Stimulated activated CD4-positive, alpha-beta T cell treated with anti-CD3 and anti-CD28 coated beads, Interleukin-4, amount 100 ng/mL, for 24 hours (primary cell): ENCODE data around the gene TUBB2A.
"Not testable (repeated sequence)": the region's sequence is repeated elsewhere in the genome, so short reads cannot be mapped to it uniquely, and the experiment has no call there.

Experiments used
- DNase-seq: peaks from one replicate; pipeline ENCODE4 v3.0.0-alpha.2; 2020

Gene TUBB2A

DNA sequence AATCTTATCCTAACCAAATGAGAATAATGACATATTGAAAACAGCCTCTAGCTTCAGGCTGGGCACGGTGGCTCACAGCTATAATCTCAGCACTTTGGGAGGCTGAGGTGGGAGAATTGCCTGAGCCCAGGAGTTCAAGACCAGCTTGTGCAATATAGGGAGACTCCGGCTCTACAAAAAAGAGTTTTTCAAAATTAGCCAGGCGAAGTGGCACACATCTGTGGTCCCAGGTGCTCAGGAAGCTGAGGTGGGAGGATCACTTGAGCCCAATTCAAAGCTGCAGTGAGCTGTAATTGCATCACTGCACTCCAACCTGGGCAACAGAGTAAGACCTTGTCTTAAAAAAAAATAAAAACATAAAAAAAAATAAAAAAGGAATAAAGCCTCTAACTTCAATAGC is 4.7 kb downstream of the TUBB2A start:
- no peak for DNase-seq

DNA sequence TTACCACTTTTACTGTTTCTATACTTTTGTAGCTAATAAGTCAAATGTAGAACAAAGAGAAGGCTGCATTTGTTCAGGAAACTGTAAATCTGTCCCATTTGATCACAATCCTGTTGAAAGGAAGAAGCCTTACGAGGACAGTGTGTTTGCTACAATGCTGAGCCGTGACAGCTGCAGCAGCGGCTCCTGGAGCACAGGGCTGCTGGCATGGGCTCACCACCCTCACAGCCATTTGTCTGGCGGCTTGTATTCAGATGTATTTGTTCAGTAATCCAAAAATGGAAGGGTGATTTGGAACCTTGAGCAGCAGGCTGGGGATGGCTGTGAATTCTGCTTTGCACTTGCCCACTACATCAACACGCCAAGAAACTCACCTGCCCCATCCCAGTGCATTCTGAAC is 5.7 kb downstream of the TUBB2A start:
- DNase-seq: no peak

DNA sequence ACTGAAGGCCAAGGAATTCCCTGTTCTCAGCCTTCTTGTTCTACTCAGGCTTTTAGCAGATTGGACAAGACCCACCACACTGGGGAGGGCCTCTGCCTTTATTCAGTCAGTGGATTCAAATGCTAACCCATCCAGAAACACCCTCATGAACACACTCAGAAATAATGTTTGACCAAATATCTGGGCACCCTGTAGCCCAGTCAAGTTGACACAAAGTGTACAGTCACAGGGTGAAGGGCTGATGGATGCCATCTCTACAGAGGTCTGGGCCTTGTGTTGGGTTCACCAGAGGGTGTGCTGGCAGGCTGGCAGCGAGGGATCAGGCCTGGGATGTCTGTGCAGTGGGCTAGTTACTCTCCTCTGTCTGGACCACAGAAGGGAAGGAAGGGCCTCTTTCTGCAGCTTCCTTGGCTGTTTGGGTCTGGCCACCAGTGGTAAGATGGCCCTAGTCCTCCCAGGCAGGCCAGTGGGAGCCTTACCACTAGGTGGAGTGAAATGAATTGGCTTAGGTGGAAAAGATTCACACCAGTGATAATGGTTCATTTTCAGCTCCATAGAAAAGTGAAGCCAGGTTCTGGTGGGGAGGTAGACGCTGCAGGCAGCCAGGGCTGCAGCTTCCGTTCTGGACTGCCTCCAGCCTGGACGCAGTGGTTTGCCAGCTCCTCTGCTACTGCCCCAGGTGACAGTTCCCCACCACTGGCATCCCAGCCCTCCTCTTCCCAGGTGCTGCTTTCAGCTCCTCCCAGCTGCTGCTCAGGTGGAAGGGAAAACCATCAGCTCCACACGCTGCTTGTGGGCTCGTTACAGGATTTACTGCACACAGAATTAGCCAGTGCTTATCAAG is 9.2 kb downstream of the TUBB2A start:
- DNase-seq: no peak

DNA sequence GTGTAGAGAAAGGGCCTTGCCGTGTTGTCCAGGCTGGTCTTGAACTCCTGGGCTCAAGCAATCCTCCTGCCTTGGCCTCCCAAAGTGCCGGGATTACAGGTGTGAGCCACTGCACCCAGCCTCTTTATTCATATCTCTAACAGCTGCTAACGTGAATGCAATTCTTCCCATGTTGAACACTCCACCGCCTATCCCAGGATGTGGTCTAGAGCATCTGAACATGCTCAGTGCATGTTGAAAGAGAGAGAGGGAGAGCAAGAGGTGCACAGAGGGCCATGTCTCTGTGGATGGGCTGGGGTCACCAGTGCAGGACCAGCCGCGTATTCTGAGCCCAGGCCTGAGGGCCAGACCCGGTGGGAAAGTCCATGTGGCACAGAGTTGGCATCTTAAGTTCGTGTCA is 12.8 kb downstream of the TUBB2A start:
- no peak for DNase-seq

DNA sequence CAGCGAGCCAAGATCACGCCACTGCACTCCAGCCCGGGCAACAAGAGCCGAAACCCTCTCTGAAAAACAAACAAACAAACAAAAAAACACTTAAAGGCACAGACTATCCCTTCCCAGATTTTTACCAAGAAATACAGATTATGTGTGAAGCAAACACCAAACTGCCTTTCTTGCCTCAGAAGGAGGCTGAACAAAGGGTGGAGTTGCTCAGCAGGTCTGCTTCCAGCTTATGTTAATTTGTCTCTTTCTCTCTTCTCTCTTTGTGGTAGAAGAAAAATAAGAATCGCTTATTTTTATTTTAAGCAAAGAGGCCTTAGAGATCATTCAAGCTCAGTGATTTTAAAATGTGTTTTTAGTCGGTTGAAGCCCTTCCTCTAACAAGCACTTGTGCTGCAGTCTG is 14.2 kb downstream of the TUBB2A start:
- no peak for DNase-seq

DNA sequence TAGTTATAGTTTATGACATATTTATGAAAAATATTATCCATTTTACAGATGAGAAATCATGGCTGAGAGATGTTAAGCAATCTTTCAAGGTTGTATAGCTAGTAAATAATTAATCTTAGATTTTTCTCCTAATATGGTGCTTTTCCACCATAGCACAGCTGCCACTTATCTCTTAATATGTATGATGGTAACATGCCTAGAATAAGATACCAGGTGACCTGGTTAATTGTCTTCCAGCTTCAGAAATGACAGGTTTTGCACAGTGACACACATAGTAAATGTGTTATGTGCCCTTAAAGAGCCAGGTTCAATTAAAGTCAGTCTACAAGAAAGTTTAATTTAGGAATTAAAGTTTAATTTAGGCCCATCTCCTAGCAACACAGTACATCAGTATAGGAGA is 14.8 kb downstream of the TUBB2A start:
- no peak for DNase-seq

DNA sequence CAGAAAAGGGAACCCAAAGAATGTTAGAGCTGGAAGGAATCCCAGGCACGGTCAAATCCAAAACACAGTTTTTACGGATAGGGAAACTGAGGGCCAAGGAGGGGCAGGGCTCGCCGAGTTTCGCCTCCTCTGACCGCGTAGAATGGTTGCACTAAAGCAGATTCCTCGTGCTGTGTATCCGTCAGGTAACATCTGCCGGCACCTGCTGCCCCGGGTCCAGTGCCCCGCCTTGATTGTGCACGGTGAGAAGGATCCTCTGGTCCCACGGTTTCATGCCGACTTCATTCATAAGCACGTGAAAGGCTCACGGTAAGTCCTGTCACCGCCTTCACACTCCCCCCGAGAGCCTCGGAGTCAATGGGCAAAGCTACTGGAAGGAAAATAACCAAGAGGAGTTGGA is 17.1 kb downstream of the TUBB2A start:
- DNase-seq: no peak

DNA sequence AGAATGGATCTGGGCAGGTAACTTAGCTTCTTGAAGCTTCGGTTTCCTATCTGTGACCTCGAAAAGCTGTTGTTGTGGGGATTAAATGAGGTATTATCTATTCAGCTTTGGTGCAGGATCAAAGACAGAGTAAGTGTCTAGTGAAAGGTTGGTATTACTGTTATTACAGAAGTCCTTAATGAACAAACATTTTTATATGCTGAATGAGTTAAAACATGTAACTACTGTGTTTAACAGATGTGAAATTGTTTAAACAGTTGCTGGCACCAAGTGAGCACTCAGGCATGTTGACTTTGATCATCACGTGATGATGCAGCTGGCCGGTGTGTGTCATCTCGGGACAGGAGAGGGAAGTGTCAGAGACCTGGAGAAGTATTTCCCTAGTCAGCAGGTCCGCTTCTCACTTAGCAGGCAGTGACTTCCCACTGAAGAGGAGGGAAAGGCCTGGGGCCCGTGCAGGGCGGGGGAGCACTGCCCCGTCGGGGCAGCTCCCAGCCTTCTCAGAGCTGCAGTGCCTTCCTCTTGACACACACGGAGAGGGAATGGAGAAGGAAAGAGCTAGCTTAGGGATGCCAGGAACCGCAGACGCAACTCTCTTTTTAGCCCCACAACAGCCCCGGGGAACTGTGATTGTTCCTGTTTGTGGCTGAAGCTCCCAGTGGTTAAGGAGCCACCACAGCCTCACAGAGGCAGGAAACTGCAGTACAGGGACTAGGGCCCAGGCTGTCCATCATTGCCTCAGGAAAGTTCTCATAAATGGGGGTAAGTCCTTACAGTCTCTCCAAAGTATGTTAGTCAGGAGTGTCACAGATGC is 18.0 kb downstream of the TUBB2A start:
- DNase-seq: no peak

DNA sequence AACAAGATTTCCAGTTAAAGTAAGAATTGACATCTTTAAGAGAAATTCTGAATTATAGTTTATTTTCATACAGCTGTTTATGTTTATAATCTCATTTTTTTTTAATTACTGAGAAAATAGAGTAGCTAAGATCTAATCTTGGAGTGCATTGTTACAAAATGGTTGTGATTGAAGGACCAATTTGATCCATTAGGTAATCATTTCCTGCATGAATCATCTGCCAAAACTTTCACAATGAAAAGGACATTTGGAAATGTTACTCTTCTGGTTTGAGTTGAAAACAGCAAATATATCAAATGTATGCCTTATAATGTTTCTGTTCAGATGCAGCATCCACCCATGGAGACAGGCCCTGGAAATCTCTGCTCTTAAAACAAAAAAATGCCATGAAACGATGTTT is 19.0 kb downstream of the TUBB2A start:
- DNase-seq: no peak

DNA sequence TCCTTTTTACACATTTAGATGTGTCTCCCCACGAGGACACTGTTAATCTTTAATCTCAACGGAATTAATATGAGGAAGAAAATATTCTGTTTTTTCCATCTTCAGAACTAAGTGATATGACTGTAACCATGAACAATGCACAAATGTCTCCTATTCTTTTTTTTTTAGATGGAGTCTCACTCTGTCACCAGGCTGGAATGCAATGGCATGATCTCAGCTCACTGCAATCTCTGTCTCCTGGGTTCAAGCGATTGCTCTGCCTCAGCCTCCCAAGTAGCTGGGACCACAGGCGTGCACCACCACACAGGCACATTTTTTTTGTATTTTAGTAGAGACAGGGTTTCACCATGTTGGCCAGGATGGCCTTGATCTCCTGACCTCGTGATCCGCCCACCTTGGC is 19.5 kb downstream of the TUBB2A start:
- not testable (repeated sequence) for DNase-seq

DNA sequence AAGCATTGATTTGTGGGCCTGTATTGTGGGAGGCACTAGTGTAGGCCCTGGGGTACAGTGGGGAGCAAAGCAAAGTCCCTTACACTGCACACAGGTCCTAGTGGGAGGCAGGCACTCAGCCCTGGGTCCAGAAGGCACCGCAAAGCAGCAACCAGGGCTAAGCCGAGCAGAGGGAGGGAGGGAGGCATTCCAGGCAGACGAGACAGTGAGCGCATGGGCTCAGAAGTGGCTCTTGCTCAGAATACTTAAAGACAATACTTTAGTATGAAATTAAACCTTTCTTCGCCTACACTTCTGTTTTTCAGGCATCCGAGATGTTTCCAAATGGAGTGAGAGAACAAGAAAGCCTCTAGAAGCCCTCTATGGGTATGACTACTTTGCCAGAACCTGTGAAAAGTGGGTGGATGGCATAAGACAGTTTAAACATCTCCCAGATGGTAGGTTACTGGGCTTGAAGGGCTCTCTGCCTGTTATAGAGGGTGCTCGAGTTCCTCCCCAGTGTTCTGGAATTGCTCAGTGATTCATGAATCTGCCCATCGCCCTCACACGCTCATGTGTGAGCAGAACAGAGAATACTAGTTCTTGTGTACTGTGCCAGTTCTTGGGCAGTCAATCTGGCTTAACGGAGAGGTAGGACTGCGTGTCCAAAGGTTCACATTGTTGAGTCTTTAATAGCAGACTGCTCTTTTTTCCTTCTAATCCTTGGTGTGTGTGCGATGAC is 20.1 kb downstream of the TUBB2A start:
- no peak for DNase-seq

DNA sequence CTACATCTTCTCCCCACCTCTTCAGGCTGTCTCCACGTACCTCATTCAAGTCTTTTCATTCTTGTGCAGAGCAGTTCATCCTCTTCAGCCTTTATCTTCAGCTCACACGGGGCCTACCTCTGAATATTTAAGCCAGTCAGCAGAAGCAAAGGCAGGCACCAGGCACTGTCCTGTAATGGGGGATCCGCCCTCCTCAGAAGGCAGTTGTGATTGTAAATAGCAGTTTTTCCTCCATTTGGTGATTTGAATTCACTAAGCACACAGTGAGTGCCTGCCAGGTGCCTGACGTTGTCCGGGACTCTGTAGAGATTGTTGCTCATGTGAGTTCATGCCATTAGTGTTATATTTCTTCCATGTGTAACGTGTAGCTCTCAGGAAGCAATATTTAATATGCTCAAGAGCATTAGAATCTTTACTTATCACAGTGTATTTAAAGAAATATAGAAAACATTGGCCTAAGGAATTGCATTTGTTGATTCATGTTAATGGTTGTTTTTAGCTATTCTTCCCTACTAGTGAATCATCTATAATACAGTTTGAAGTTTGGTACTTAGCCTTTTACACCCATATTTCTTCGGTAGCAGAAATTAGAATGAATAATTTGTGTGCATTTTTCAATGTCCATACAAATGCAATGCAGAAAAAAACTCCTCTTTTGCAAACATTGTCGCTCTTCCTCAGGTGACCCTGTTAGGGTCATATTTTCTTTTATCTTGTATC is 20.9 kb downstream of the TUBB2A start:
- no peak for DNase-seq

DNA sequence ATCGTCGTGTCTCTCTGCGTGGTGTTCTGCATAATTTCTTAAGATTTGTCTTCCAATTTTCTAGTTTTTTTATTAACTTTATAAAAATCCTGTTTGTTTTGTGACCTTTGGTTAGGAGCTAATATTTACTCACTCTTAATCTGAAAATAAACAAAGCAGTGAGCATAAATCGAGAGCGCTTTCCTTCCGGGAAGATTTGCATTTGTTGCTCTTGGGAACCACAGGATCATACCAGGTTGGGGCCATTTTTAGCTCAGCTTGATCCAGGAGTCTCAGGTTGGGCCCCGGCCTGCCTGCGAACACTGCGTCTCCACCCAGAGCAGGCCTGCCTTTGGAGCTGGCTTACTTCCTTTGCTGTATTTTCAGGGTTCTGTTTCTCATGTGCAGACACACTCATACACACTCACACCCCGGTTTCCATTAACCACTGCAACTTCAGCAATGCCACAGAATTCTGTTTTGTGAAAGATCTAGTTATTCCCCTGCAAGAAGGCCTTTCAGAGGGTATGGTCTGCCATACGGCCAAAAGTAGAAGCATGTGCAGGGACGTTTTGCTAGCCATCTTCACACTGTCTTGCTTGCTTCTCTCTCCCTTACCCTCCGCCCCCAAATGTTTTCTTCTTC is 21.6 kb downstream of the TUBB2A start:
- DNase-seq: no peak

DNA sequence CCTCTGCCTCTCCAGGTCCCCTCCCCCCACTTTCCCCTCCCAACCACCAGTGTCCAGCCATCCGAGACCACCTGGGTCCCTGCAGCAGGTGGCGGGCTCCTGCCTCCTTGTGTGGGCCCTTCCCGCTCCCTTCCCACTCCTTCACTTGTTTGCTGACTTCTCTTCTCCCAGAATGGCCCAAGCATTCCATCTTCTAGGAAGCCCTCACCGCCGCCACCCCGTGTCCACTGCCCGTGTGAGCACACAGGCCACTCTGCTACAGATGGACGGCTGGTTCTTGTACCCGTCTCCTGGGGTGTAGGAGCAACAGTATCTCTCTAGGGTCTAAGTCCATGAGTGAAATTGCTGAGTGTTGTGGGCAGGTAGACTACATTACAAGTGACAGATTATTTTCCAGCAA is 23.8 kb downstream of the TUBB2A start:
- no peak for DNase-seq

DNA sequence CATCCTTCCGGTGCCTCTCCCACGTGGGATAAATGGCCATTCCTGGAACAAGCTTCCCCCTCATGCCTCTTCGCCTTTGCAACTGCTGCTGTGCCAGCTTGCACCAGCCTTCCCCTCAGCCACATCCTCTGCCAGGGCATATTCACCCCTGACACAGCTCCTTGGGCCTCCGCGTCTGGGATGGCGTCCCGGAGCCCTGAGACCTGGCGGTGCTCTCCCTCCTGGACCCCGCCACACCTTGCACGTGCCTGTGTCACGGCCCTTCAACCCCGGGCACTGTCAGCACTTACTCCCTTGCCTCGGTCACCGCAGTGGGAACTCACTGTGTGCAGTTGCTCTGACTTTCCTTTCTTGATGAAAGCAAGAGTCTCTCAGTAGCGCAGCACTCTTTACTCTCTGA is 25.6 kb downstream of the TUBB2A start:
- DNase-seq: no peak

DNA sequence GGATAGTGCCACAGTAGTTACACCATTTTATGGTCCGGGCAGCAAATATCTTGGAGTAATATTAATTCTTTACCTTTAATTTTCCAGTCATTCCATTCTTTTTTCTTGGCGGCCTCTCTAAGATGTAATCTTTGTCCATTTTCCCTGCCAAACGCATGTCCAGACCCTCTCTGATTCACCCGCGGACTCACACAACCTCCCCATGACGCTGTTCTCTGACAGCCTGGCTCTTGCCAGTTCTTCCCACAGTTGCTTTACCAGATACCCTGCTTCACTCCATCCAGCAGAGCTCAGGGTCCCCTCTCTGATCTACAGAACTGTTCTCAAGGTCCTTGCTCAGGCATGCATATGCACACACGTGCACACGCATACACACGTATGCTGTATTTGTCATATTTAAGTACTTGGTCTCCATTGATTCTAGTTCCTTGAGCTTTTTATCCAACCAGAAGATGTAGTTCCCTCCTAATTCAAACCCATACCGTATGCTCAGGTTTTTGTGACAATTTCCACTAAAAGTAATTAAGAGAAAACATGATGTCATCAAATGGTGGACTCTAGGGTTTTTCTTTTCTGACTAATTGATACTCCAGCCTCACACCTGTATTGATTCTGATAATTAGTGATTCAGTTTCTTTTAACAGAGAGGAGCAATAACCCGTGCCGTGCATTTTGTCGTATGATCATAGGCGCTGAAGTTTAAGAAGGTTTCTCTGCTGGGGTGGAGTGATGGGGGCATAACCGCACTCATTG is 28.8 kb downstream of the TUBB2A start:
- no peak for DNase-seq

DNA sequence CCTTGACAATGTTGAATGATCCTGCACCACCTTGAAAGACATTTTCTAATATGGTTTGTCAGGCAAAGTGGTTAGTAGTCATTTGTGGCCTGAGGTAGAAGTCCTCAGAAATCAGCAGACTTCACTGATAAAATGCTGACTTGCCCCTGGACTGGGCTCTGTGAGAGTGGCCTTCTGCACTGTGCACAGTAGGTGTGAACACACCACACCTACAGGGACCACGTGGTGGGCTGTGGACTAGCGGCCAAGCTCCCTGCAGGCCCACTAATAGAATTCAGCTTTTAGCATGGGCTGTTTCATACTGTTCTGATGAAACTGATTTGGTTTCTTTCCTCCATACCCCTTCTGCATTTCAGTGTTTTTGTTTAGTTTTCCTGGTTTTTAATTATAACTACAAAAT is 31.5 kb downstream of the TUBB2A start:
- no peak for DNase-seq

DNA sequence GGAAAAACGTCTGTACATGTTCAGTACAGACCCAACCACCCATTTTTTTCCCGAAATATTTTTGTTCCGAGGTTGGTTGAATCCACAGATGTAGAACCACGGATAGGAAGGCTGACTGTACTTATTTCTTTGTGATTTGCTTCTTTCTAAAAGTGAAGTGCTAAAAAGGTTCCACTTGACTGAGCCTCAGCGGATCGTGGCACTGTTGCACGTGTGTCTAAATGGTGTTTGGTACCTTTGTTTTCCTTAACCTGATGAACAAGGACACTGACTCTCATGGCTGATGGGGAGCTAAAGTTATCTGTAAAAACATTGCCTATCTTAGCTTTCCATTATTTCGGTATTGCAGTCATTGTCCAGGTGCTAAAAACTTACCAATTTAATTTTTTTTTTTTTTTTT is 32.7 kb downstream of the TUBB2A start:
- DNase-seq: no peak

DNA sequence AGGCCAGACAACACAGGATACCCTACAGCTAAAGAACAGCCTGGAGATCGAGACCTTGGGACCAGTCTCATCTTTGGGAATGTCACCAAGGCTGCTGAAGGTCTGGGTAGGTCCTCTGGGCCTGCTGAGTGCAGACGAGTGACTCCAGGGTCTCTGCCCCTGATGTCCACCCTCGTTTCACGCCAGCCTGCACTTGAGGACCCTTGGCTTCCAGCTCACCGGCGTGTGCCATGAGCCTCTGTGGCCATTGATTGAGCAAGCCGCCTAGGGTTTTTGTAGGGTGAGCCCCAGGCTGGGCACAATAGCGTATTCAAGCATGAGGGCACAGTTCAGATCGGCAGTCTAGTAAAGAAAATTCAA is 34.5 kb downstream of the TUBB2A start:
- no peak for DNase-seq

DNA sequence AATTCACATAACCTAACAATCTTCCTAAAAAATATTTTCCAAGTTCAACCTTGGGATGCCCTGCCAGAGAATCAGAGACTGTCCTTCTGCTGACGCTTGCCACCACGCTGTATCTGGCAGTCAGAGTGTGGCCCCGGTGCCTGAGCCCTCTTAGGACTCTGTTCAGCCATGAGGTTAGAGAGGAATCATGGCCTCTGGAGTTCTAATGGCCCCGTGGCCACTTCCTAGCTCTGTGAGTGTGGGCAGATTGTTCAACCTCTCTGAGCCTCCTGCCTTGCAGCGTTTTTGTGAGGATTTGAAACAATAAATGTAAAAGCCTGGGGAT is 36.6 kb downstream of the TUBB2A start:
- DNase-seq: no peak

DNA sequence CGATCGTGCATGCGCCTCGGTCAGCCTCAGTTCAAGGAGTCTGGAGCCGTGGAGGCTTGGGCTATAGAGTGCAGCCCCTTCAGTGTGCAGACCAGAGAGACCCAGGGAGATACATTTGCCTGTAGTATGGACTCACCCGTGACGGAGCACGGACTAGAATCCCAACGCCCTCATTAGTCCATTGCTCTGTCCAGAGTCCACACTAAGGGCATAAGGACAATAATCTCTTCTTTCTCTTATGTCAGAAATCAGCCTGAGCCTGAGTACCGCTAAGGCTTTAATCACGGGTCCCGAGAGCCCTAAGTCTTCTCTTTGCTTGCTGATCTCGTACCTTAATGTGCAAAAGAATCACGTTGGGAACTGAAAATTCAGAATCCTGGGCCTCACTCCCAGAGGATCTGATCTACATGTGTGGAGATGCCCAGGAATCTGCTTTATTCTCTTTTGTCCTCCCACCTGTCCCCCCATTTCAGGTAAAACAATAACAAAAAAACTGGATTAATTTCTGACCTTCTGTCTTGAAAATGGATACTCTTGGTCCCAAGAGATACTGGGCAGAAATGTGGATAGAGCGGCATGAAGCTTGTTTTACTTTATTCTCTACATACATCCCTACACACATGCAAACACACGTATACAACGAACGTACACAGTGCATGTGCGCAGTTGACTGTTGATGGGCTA is 38.2 kb downstream of the TUBB2A start:
- DNase-seq: no peak
